Testis (tissue), 2 donors: Measurements from ENCODE around the gene NUDT2.

ENCODE experiments used
- CTCF ChIP-seq, 3 experiments: fragments of 450-650 bp in 2 of 3; fragments of 200-600 bp in 1 of 3; sonication (generic) in 1 of 3; IDR thresholded peaks; one replicate each; pipeline ENCODE4 v1.5.1; 2016 to 2019; ENCODE audit warnings: antibody characterized with exemption in 3 of 3, mild to moderate bottlenecking in 2 of 3, moderate library complexity in 1 of 3
- POLR2A ChIP-seq: fragments of 450-650 bp; IDR thresholded peaks from one replicate; pipeline ENCODE4 v1.6.1; 2017; ENCODE audit warnings: antibody characterized with exemption, mild to moderate bottlenecking, moderate library complexity

- TF ChIP-seq CTCF (IDR thresholded peaks at IDR 0.05), result no peak
- no peak for TF ChIP-seq POLR2A
Observed at GRCh38 chr9:34310215-34310614, 19.2 kb upstream of the NUDT2 start.
